GM18873 (cell line): ENCODE results near the gene MAGEA4.

Experiments
- ATAC-seq: cut with Tn5 transposase; IDR thresholded peaks from one replicate; pipeline ENCODE4 v1.9.1; 2021; ENCODE audit warnings: mild to moderate bottlenecking, moderate library complexity, moderate number of reproducible peaks; ENCODE audit not compliant: unreplicated experiment, low FRiP score

The MAGEA4 gene

GRCh38 chrX:151922692-151923091, 10.0 kb downstream of the MAGEA4 start:
- no peak for ATAC-seq

DNA sequence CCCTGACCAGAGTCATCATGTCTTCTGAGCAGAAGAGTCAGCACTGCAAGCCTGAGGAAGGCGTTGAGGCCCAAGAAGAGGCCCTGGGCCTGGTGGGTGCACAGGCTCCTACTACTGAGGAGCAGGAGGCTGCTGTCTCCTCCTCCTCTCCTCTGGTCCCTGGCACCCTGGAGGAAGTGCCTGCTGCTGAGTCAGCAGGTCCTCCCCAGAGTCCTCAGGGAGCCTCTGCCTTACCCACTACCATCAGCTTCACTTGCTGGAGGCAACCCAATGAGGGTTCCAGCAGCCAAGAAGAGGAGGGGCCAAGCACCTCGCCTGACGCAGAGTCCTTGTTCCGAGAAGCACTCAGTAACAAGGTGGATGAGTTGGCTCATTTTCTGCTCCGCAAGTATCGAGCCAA, 11.0 kb downstream of the MAGEA4 start:
- no peak for ATAC-seq

- no peak for ATAC-seq
These were observed 16.4 kb downstream of the MAGEA4 start for GRCh38 chrX:151929126-151929525.

- no peak for ATAC-seq
These were observed 22.7 kb downstream of the MAGEA4 start for GRCh38 chrX:151935358-151935757.

GRCh38 chrX:151938172-151938571, 25.5 kb downstream of the MAGEA4 start:
- ATAC-seq, result no peak

- no peak for ATAC-seq
These were observed 42.0 kb downstream of the MAGEA4 start for GRCh38 chrX:151954730-151955129.

DNA sequence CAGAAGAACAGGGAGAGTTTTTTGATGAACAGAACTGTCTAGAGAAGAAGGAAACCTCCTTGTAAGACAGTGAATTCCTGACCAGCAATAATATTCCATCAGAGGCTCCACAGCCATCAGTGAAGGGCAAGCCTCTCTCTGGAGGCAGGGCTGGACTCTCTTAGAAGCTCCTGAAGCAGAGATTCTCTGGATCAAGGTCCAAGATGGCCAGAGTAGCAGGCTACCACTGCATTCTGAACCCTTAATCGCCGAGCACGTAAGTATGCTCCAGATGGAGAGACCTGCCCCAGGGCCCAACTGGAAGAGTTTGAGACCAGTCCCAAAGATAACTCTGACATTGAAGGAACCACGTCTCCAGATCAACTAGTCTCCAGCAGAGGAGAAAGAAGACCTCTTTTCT, 45.4 kb downstream of the MAGEA4 start:
- ATAC-seq, result no peak

DNA sequence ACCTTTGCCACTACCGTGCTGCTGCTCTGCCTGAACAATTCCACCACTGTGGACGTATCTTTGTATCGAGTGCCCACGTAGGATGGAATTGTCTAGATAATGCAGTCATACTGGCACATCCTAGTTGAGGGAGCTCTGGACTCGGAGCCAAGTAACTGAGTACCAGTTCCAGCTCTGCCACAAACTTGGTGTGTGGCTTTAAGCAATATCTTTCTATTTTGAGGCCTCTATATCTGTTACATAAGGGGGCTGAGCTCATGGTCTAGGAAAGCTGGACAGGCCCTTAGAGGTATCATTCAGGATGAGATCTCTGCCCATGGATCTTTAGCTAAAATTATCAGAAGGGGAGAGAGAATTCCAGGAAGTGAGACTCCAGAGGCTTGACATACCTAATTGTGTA, 49.3 kb downstream of the MAGEA4 start:
- ATAC-seq, result no peak

DNA sequence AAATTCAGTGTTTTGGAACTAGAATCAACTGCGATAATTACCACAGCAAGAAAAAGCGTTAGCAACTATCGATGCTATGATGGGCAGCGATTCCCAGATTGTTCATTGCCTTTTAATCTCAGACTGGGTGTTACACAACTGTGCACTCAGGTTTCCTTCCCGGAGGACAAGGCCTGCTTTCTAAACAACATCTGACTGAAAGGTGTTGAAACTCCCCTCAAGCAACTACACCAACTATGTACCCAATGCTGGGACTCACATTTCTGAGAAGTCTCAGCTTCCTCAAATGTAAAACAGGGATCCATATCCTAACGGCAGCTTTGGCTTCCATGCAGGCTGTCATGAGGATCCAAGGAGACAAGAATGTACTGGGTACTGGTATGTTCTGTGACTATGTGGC, 53.5 kb downstream of the MAGEA4 start:
- ATAC-seq, result no peak

- ATAC-seq, result no peak
These were observed 57.3 kb downstream of the MAGEA4 start for GRCh38 chrX:151970027-151970426.

- no peak for ATAC-seq
These were observed 58.0 kb downstream of the MAGEA4 start for GRCh38 chrX:151970661-151971060.

- ATAC-seq, result no peak
These were observed 60.5 kb downstream of the MAGEA4 start for GRCh38 chrX:151973060-151973661.

GRCh38 chrX:151973851-151974335, 61.2 kb downstream of the MAGEA4 start:
- ATAC-seq, result no peak
